ENCODE measurements around the gene MOV10L1.

Gene MOV10L1

DNA sequence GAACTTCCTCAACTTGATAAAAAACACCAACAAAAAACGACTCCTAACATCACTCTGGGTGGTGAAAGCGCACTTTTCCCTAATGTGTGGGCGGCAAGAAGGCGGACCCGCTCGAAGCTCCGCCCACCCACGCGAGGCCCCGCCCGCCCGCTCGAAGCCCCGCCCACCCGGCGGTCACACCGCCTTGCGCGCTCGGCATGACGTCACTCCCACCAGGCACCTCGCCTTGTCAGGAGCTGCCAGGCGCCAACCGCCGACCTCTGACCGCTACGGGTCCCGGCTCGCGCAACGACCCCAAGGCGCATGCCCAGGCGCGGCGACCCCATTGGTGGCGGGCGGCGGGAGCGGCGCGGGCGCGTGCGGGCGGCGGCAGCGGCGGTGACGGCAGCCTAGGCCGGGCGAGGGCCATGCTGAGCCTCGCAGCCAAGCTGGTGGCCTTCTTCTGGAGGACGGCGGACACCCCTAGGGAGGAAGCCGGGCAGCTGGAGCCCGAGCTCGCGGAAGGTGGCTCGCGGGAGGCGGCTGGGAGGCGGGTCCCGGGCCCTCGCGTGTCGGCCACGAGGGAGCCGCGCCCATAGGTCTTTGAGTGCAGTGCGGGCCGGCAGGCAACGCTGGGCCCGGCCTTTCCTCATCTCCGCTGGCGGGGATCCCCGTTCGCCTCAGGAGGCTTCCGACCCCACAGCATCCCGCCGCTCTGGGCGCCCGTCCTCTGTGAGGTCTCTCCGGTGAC is at the start of gene MOV10L1:
MOV10L1 (plus strand) TSS at position 325 of the 730 bp plus-strand sequence; CDS start at position 408, 83 bp downstream.
- DNase-seq = no peak

- peak; percentile 44 for DNase-seq
These were observed 49.1 kb upstream of the MOV10L1 start for GRCh38 chr22:50040717-50041116.

GRCh38 chr22:50041361-50042065 is 48.3 kb upstream of the MOV10L1 start:
- no peak for DNase-seq

DNA sequence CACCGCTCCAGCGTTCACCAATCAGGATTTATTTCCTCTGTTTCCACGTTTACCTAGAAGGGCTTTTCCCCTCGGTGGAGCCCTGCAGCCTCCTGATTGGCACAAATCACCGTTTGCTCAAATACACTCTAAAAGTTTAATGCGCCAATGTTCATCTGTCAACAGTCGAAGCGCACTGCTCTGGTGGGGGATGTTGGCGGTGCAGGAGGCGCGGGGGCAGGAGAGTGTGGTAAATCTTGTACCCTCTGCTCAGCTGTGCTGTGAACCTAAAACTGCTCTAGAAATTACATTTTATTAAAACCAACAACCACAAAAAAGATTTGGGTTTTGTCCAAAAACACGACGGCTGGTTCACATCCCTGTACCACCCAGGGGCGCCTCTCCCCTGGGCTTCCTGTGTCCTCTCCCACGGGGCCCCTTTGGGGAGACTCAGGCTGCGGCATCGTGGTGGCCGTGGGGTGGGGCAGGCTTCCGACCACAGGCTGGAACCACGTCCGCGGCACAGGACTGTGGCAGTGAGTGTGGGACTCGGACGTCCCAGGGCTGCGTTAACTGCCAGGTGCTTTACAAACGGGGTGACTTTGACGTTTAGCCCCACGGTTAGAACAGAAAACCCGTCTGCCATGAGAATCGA is 45.2 kb upstream of the MOV10L1 start:
- DNase-seq = no peak

GRCh38 chr22:50045211-50046018 is 44.4 kb upstream of the MOV10L1 start:
- DNase-seq = no peak

GRCh38 chr22:50046019-50046415 is 43.8 kb upstream of the MOV10L1 start:
- no peak for DNase-seq

DNA sequence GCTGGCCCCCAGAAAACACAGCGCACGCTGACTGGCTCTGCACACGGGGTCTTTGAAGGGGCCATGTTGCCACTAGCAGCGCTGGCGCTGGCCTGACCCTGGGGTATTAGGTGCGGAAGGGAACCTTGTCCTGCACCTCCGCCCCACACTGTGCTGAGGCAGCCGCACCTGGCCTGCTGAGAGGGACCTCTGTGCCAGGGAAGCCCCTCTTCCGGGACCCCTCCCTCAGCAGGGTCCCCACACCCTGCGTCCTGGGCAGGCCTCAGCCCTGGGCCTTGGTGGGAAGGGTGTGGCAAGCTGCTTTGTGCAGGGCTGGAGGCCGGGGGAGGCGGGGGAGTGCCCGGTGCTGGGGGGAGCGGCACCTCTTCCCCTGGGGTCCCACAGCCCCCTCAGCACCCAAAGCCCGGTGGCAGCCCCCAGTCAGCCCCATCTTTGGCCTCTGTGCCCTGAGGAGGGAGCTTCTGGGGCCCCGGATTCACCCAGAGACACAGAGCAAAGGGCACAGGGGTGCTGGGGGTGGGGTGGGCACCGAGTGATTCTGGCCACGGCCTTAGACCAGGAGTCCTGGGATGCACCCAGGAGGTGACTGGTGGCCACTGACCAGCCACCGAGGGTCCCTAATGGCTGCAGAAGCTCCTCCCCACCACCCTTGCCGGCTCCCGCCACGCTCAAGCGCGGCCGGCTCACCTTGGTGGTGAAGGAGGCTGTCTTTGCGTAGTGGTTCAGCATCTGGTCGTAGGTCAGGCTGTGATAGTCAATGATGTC is 43.1 kb upstream of the MOV10L1 start:
- DNase-seq = no peak

DNA sequence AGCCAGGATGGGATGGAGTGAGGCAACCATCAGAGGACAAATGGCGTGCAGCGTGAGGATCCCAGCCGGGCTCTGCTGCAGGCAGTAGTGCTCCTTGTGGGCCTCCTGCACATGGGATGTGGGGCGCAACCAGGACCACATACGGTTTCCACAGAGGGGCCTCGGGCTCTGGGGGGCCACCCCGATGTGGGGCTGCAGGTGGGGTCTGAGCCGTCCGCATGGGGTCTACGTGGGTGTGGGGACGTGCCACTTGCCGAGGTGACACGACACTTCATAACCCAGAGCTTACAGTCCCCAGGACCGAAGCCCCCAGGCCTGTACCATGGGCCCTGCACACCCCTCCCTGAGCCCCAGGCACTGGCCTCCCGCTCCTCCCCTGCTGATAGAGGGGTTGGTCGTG is 42.5 kb upstream of the MOV10L1 start:
- DNase-seq = no peak

- DNase-seq = no peak
These were observed 41.6 kb upstream of the MOV10L1 start for GRCh38 chr22:50048061-50048765.

- no peak for DNase-seq
These were observed 41.0 kb upstream of the MOV10L1 start for GRCh38 chr22:50048836-50049235.

DNA sequence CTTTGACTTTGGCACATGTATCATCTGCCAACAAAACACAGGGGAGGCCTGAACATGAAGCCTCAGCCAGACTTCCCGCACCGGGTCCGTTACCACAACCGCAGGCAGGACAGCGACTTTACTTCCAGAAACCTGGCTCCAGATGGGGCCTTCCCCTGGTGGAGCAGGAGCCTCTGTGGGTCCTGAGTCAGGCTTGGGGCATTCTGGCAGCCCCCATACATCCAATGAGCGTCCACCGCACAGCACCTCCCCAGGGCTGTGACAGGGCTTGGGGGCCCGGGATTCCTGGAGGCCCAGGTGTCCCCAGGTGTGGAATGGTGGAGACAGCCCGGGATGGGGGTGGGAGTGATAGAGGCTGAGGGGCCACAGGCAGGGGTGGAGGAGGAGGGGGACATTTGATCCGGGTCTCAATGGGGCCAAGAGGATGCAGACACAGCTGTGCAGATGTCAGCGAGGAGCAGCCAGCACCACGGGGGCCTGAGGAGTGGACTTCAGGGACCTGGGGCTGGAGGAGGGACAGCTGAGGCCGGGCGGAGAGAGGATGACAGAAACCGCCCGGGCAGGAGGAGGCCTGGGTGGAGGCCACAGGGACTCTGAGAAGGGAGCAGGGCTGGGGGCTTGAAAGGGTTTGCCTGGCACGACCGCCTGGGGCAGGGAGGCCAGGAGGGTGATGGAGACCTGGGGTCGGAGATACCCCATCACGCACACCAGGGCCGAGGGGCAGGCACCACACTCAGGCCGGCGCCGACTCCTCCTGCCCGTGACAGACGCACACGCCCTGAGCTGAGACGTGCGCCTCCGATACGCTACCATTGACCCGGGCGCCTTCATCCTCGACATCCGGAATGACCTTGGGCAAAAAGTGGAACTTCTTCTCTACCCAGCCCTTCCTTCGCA is 40.3 kb upstream of the MOV10L1 start:
- DNase-seq = no peak

DNA sequence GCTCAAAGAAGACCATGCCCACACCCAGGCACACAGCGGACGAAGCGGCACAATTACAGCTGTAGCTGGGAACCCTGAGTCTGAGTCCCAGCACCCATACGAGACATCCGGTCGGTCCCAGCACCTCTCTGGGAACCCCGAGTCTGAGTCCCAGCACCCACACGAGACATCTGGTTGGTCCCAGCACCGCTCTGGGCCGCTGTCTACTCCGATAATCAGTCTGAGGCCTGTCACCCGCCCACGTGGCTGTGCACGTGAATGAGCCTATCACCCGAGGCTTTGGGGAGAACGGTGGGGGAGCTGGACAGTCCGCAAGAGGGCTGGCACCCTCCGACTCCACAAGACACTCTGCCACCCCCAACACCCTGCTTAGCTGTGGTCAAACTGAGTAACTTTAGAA is 37.9 kb upstream of the MOV10L1 start:
- DNase-seq = no peak

GRCh38 chr22:50053861-50054260 is 35.9 kb upstream of the MOV10L1 start:
- no peak for DNase-seq

DNA sequence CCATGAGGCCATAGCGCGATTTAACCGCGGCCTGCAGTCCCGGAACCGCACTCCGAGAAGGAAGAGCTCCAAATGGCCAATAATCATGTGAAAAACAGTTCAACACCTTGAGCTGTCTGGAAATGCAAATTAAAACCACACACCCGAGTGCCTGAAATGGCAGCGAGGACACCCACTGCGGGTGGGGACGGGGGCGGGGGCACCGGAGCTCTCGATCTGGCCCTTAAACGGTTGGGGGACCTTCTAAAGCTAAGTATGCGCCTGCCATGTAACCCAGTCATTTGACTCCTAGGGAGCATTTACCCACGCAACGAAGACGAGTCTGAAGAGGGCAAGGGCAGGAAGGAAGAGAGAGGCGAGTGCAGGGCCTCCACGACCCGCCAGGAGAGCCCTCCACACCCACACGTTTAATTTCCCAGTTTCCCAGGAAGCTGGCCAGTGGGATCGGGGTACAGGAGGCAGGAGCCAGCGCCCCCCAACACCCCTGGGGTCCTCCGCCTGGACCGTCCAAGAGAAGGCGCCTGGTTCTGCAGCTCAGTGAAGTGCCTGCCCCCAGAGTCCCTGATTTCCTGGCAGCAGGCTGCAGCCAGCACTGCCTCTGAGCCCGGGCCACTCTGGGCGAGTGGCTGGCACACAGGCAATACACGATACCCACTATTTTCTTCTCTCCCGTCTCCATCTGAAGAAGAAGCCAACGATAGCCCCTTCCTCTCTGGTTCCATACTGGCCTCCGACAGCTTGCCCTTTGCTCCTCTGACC is 33.4 kb upstream of the MOV10L1 start:
- no peak for DNase-seq

DNA sequence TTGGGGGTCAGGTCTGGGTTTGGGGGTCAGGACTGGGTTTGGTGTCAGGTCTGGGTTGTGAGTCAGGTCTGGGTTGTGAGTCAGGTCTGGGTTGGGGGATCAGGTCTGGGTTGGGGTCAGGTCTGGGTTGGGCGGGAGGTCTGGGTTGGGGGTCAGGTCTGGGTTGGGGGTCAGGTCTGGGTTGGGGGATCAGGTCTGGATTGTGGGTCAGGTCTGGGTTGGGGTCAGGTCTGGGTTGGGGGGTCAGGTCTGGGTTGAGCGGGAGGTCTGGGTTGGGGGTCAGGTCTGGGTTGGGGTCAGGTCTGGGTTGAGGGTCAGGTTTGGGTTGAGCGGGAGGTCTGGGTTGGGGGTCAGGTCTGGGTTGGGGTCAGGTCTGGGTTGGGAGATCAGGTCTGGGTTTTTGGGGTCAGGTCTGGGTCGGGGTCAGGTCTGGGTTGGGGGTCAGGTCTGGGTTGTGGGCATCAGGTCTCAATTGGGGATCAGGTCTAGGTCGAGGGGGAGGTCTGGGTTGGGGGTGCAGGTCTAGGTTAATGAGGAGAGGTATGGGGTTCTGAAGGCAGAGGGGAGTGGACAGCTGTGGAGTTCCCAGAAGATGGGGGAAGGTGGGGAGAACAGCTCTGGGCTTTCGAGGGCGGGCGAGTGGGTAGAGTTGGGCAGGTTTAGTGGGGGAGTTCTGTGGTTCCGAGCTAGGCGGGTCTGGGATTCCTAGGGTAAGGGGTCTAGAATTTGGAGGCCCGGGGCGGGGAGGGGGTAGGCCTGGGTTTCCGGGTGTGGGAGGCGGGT is 32.3 kb upstream of the MOV10L1 start:
- DNase-seq = no peak

DNA sequence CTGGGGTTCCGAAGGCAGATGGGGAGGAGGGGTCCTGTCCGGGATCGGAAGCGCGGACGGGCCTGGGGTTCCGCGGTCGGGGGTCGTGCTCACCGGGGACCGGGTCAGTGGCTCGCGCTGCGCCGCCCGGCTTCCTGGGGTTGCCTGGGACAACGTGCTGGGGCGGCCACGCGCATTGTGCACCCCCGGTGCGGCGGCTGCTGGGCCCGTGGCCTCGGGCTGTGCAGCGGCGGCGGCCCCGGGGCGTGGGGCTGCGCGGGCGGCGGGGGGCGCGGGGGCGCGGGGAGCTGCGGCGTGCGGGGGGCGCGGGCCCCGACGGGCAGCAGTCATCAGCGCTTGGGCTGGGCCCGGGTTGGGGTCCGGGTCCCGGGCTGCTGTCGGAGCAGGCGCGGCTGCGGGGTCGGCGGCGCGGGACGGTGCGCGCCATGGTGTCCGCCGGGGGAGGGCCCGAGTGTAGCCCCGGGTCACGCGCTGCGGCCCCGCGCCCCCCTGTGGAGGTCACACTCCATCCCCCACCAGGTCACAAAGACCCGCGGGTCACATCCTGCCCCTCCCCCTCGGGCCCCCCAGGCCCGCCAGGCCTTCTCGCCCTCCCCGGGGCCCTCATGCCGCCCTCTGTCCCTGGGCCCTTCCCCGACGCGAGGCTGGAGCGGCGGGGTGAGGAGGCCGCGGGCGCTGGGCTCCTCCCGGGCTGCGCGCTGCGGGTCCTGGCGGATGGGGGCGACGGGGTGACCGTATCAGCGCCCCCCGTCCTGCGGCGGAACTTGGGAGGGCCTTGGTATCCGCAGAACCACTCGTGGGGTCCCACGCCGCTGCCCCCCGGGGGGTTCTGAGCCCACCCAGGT is 31.5 kb upstream of the MOV10L1 start, which contains the start of gene TTLL8:
TTLL8 (minus strand) TSS at position 238 of the 845 bp plus-strand sequence.
- DNase-seq = no peak

DNA sequence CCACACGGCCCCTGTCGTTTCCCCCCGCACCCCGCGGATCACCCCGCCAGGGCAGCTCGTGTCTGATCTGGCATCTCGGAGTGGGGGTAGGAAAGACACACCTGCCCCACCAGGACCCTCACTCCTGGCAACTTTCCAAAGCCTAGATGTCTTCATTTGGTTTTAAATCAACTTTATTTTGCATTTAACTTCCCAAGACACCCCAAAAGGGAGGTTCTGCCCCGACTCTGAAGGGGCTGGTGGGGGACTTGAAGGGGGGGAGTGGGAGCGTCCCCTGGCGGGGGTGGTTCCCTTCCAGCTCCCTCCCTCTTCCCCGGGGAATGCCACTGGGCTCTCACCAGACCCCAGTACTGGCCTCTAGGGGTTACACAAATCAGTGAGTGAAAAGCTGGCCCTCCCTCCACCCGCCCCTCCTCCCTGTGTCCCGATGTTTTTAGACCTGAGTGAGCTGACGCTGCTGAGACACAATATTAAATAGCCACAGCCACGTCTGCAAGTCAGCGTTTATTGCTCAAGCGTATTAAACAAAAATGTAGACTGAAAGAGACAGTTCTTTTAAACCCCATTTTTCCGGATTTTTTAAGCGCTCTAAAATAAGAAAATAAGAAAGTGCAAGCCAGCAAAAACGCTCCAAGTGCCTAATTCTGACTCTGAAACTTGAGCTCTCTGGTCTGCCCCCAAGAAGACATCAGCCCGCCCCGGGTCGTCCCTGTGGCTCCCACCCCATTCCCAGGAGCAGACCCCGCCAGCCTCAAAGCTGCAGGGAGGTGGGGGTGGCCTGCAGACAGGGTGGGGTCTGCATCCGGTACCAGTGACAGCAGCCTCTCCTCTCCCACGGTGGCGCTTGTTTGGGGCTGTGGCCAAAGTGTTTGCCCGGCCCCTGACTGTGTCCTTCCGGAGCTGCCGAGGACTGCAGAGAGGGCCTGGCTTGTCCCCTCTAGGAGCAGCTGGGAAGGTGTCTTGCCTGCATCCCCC is 30.6 kb upstream of the MOV10L1 start:
- DNase-seq = no peak

Measured in NCI-H774 (cell line).